Liver (tissue), 9 donors: ENCODE results near the gene NKD1. TPM values are rescaled to one million over a fixed set of nuclear protein-coding genes. Genes with fewer than 3 reads are reported as not detected.

Experiments used
- DNase-seq: peaks from one replicate; pipeline ENCODE4 v3.0.0-alpha.2; 2017; ENCODE audit warnings: low spot score
- H3K27ac ChIP-seq, 2 donors: one replicate each; pipeline ENCODE4 v1.7.0; 2013; ENCODE audit warnings: inconsistent platforms in 2 of 2, low read length in 2 of 2, control low read depth in 1 of 2, low read depth in 1 of 2, mild to moderate bottlenecking in 1 of 2
- H3K27me3 ChIP-seq, 4 donors: one replicate each; pipeline versions ENCODE4 v1.6.1 to v1.7.0; 2013; ENCODE audit warnings: low read length in 3 of 4, inconsistent platforms in 1 of 4, mild to moderate bottlenecking in 1 of 4, moderate library complexity in 1 of 4; ENCODE audit not compliant: control insufficient read depth in 4 of 4, insufficient read depth in 4 of 4
- H3K36me3 ChIP-seq, 4 donors: one replicate each; pipeline versions ENCODE4 v1.6.1 to v1.7.0; 2013; ENCODE audit warnings: low read length in 3 of 4, mild to moderate bottlenecking in 3 of 4, low read depth in 1 of 4, moderate library complexity in 1 of 4; ENCODE audit not compliant: control insufficient read depth in 4 of 4, insufficient read depth in 3 of 4
- H3K4me1 ChIP-seq, 4 donors: one replicate each; pipeline versions ENCODE4 v1.6.1 to v1.7.0; 2013; ENCODE audit warnings: low read length in 3 of 4, mild to moderate bottlenecking in 3 of 4, moderate library complexity in 1 of 4; ENCODE audit not compliant: control insufficient read depth in 4 of 4, insufficient read depth in 4 of 4
- H3K4me3 ChIP-seq, 3 donors: one replicate each; pipeline versions ENCODE4 v1.6.1 to v1.7.0; 2013; ENCODE audit warnings: low read length in 3 of 3, control low read depth in 1 of 3, low read depth in 1 of 3, mild to moderate bottlenecking in 1 of 3
- H3K9ac ChIP-seq, 2 donors: one replicate each; pipeline ENCODE4 v1.7.0; 2013; ENCODE audit warnings: low read length in 2 of 2, mild to moderate bottlenecking in 2 of 2, moderate library complexity in 2 of 2, control low read depth in 1 of 2, low read depth in 1 of 2
- H3K9me3 ChIP-seq, 4 donors: one replicate each; pipeline versions ENCODE4 v1.6.1 to v1.7.0; 2013; ENCODE audit warnings: low read length in 3 of 4; ENCODE audit not compliant: control insufficient read depth in 4 of 4
- EGR1 ChIP-seq, 2 donors: IDR thresholded peaks; 2 replicates each; pipeline ENCODE4 v1.6.1; 2016 to 2018; ENCODE audit warnings: antibody characterized with exemption in 2 of 2, low read depth in 2 of 2
- FOXA1 ChIP-seq: IDR thresholded peaks from 2 replicates; pipeline ENCODE4 v1.6.1; 2016; ENCODE audit warnings: antibody characterized with exemption
- FOXA2 ChIP-seq: IDR thresholded peaks from 2 replicates; pipeline ENCODE4 v1.6.1; 2016; ENCODE audit warnings: antibody characterized with exemption
- GABPA ChIP-seq, 2 donors: IDR thresholded peaks in 1 of 2; conservative IDR thresholded peaks in 1 of 2; 2 replicates each; pipeline ENCODE4 v1.6.1; 2016; ENCODE audit warnings: antibody characterized with exemption in 2 of 2, mild to moderate bottlenecking in 1 of 2, moderate library complexity in 1 of 2
- HNF4A ChIP-seq, 2 donors: conservative IDR thresholded peaks; 2 replicates each; pipeline ENCODE4 v1.6.1; 2016; ENCODE audit warnings: antibody characterized with exemption in 2 of 2, mild to moderate bottlenecking in 2 of 2
- HNF4G ChIP-seq: IDR thresholded peaks from 2 replicates; pipeline ENCODE4 v1.6.1; 2016; ENCODE audit warnings: antibody characterized with exemption
- JUND ChIP-seq, 2 donors: IDR thresholded peaks; 2 replicates each; pipeline ENCODE4 v1.6.1; 2016; ENCODE audit warnings: antibody characterized with exemption in 2 of 2
- NR2F2 ChIP-seq: IDR thresholded peaks from 2 replicates; pipeline ENCODE4 v1.6.1; 2016; ENCODE audit warnings: antibody characterized with exemption
- RAD21 ChIP-seq, 2 donors: IDR thresholded peaks; 2 replicates each; pipeline ENCODE4 v1.6.1; 2016; ENCODE audit warnings: antibody characterized with exemption in 2 of 2, mild to moderate bottlenecking in 2 of 2
- RXRA ChIP-seq, 2 donors: IDR thresholded peaks; 2 replicates each; pipeline ENCODE4 v1.6.1; 2017 to 2018; ENCODE audit warnings: antibody characterized with exemption in 2 of 2, mild to moderate bottlenecking in 1 of 2
- SP1 ChIP-seq: IDR thresholded peaks from 2 replicates; pipeline ENCODE4 v1.6.1; 2018; ENCODE audit warnings: antibody characterized with exemption, mild to moderate bottlenecking
- TAF1 ChIP-seq: conservative IDR thresholded peaks from 2 replicates; pipeline ENCODE4 v1.6.1; 2016; ENCODE audit warnings: antibody characterized with exemption, mild to moderate bottlenecking
- YY1 ChIP-seq: IDR thresholded peaks from 2 replicates; pipeline ENCODE4 v1.6.1; 2016; ENCODE audit warnings: antibody characterized with exemption, mild to moderate bottlenecking
- WGBS: extraction: QIAGEN DNeasy Blood & Tissue Kit; methylation state at CpG from one replicate; pipeline ENCODE4 v1.1.7; 2013; 5-methylcytosine and 5-hydroxymethylcytosine counted together
- polyA plus RNA-seq, 2 donors: library from polyadenylated mRNA; stranded (reverse) in 1 of 2; unstranded in 1 of 2; fragments of 200-250 nt in 1 of 2; fragments of >200 nt in 1 of 2; fragmentation: Nextera tagmentation in 1 of 2; extraction: Ambion mirVana in 1 of 2; gene quantifications; one replicate each; pipeline versions ENCODE4 v1.2.1 to v1.2.3, GENCODE V29; 2013 to 2015
- total RNA-seq, 2 donors: library from RNA; depleted of rRNA; stranded (reverse); fragments of >200 nt; gene quantifications; one replicate each; pipeline ENCODE4 v1.2.3, GENCODE V29; 2014
- TF ChIP-seq, protein P1 (sequence below): IDR thresholded peaks from 2 replicates; pipeline ENCODE4 v1.6.1; 2016; ENCODE audit warnings: antibody characterized with exemption
- TF ChIP-seq, protein P2 (sequence below): IDR thresholded peaks from 2 replicates; pipeline ENCODE4 v1.6.1; 2016; ENCODE audit warnings: antibody characterized with exemption
- TF ChIP-seq, protein P3 (sequence below): fragments of 150-350 bp; IDR thresholded peaks from 2 replicates; pipeline ENCODE4 v1.5.1; 2017; ENCODE audit warnings: improper control_type of control experiment, low read depth, low read length; ENCODE audit not compliant: missing input control
- TF ChIP-seq, protein P4 (sequence below): IDR thresholded peaks from 2 replicates; pipeline ENCODE4 v1.6.1; 2016; ENCODE audit warnings: antibody characterized with exemption, mild to moderate bottlenecking
- donor health status: healthy.
- donor health status: healthy.
- donor health status: healthy.
- donor health status: healthy.
- donor health status: healthy.

The NKD1 gene
- total and polyA plus RNA-seq, 4 donors = 0.28 to 3.5 (median 0.85) TPM

DNA sequence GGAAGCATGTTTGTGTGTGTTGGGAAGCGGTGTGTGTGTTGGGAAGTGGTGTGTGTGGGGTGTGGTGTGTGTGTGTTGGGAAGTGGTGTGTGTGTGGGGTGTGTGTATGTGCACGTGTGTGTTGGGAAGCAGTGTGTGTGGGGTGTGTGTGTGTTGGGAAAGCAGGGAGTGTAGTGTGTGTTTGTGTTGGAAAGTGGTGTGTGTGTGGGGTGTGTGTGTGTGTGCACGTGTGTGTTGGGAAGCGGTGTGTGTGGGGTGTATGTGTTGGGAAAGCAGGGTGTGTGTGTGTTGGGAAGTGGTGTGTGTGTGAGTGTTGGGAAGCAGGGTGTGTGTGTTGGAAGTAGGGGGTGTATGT is 144.4 kb downstream of the NKD1 start:
- H3K4me1 ChIP-seq = peaks cover 6 to 36% (median 20%) of the 10 kb centered on the region in 4 donors
- H3K4me3 ChIP-seq = no peak overlapping the region
- DNase-seq = no peak
- WGBS = 93% methylated on average over 4 of the region's 4 CpGs
- no peak overlapping the region for H3K9ac ChIP-seq
- H3K27me3 ChIP-seq = no peaks in the 10 kb centered on the region
- TF ChIP-seq, protein P1, sequence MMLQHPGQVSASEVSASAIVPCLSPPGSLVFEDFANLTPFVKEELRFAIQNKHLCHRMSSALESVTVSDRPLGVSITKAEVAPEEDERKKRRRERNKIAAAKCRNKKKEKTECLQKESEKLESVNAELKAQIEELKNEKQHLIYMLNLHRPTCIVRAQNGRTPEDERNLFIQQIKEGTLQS = no peak
- no peak for TF ChIP-seq JUND (IDR thresholded peaks at IDR 0.05)
- TF ChIP-seq YY1 = no peak
- TF ChIP-seq HNF4A (conservative IDR thresholded peaks at IDR 0.05) = no peak
- TF ChIP-seq, protein P2, sequence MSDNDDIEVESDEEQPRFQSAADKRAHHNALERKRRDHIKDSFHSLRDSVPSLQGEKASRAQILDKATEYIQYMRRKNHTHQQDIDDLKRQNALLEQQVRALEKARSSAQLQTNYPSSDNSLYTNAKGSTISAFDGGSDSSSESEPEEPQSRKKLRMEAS = no peak
- no peak for TF ChIP-seq SP1
- TF ChIP-seq, protein P3, sequence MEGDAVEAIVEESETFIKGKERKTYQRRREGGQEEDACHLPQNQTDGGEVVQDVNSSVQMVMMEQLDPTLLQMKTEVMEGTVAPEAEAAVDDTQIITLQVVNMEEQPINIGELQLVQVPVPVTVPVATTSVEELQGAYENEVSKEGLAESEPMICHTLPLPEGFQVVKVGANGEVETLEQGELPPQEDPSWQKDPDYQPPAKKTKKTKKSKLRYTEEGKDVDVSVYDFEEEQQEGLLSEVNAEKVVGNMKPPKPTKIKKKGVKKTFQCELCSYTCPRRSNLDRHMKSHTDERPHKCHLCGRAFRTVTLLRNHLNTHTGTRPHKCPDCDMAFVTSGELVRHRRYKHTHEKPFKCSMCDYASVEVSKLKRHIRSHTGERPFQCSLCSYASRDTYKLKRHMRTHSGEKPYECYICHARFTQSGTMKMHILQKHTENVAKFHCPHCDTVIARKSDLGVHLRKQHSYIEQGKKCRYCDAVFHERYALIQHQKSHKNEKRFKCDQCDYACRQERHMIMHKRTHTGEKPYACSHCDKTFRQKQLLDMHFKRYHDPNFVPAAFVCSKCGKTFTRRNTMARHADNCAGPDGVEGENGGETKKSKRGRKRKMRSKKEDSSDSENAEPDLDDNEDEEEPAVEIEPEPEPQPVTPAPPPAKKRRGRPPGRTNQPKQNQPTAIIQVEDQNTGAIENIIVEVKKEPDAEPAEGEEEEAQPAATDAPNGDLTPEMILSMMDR = no peak
- TF ChIP-seq TAF1 = no peak
- no peak for TF ChIP-seq FOXA1
- TF ChIP-seq RXRA (IDR thresholded peaks at IDR 0.05) = no peak
- no peak for TF ChIP-seq EGR1 (IDR thresholded peaks at IDR 0.05; ENCODE audit: low read depth in 2 of 2)
- TF ChIP-seq GABPA (IDR thresholded peaks at IDR 0.05 in 1 of 2, conservative IDR thresholded peaks at IDR 0.05 in 1 of 2) = no peak
- no peak for TF ChIP-seq RAD21 (IDR thresholded peaks at IDR 0.05)
- no peak for TF ChIP-seq FOXA2
- H3K9me3 ChIP-seq = no peaks in the 10 kb centered on the region
- H3K36me3 ChIP-seq = no peaks in the 10 kb centered on the region
- no peak overlapping the region for H3K27ac ChIP-seq

DNA sequence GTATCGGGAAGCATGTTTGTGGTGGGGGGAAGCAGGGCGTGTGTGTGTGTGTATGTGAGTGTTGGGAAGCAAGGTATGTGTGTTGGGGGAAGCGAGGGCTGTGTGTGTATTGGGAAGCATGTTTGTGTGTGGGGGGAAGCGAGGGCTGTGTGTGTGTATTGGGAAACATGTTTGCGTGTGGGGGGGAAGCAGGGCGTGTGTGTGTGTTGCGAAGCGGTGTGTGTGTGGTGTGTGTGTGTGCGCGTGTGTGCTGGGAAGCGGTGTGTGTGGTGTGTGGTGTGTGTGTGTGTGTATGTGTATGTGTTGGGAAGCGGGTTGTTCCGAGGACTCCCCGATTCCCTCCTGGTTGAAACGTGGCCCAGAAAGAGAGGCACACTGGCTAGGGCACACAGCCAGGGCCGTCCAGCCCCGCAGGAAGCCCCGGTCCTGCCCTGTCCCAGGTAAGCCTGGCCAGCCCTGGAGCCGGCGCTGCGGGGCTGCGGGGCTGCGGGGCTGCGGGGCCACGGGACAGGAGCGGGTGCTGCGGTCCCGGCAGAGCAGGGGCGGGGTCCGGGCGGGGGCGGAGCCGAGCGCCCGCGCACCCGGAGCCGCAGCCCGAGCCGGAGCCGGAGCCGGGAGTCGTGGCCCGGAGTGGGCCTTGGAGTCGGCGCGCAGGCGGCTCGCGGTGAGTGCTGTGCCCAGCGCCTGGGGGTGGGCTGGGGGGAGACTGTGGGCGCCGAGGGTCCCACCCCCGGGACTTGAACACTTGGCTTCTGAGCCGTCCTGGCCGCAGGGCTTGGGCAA is 145.0 kb downstream of the NKD1 start, which contains the start of gene NOD2:
TSS of gene NOD2 (plus strand) at position 608 of the 783 bp plus-strand sequence. CDS start 5,890 bp downstream, outside the sequence.
- DNase-seq = no peak
- WGBS = 20% methylated on average over 56 of the region's 56 CpGs
- peaks cover 6 to 41% (median 22%) of the 10 kb centered on the region in 4 donors for H3K4me1 ChIP-seq
- no peaks in the 10 kb centered on the region for H3K9me3 ChIP-seq
- H3K9ac ChIP-seq = peak within 1 kb of the TSS in 1 of 2 donors; percentile 67
- TF ChIP-seq HNF4G (no peak), YY1 (no peak), GABPA (IDR thresholded peaks at IDR 0.05 in 1 of 2, conservative IDR thresholded peaks at IDR 0.05 in 1 of 2) (no peak), TAF1 (no peak), RAD21 (IDR thresholded peaks at IDR 0.05) (no peak), EGR1 (IDR thresholded peaks at IDR 0.05; ENCODE audit: low read depth in 2 of 2) (no peak), FOXA1 (no peak)
- TF ChIP-seq, protein P1 = no peak
- peak within 1 kb of the TSS; percentile 13 to 50 (median 43) for H3K4me3 ChIP-seq
- H3K27me3 ChIP-seq = no peaks in the 10 kb centered on the region
- H3K27ac ChIP-seq = peak within 1 kb of the TSS in 1 of 2 donors; percentile 96
- H3K36me3 ChIP-seq = no peaks in the 10 kb centered on the region

DNA sequence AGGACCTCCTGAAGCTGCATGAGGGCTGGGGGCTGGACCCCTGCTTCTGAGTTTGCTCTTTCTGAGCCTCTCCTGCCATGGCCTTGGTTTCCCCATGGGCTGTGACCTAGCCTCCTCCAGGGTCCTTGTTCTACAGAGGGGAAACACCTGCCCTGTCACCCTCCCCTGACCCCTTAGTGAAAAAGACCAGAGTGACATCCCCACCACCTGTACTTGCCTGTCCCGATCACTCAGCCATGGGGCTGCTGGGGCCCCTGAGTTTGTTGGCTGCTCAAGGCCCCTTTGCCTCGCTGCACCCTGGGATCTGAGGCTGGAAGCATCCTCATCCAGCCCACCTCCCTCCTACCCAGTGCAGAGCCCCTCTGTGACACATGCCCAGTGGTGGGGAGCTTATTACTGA is 146.0 kb downstream of the NKD1 start:
- Histone ChIP-seq H3K27ac (peak overlapping the region in 1 of 2 donors; percentile 96), H3K27me3 (no peaks in the 10 kb centered on the region), H3K9me3 (no peaks in the 10 kb centered on the region), H3K4me3 (no peak overlapping the region), H3K9ac (no peak overlapping the region), H3K4me1 (peaks cover 6 to 45% (median 24%) of the 10 kb centered on the region in 4 donors), H3K36me3 (no peaks in the 10 kb centered on the region)
- DNase-seq = no peak
- 95% methylated on average over 2 of the region's 2 CpGs for WGBS
- TF ChIP-seq FOXA2 (no peak), NR2F2 (no peak), SP1 (no peak), HNF4A (conservative IDR thresholded peaks at IDR 0.05) (no peak), RXRA (IDR thresholded peaks at IDR 0.05) (no peak), JUND (IDR thresholded peaks at IDR 0.05) (no peak)
- TF ChIP-seq, protein P2 = no peak
- TF ChIP-seq, protein P3 = no peak
- TF ChIP-seq, protein P4, sequence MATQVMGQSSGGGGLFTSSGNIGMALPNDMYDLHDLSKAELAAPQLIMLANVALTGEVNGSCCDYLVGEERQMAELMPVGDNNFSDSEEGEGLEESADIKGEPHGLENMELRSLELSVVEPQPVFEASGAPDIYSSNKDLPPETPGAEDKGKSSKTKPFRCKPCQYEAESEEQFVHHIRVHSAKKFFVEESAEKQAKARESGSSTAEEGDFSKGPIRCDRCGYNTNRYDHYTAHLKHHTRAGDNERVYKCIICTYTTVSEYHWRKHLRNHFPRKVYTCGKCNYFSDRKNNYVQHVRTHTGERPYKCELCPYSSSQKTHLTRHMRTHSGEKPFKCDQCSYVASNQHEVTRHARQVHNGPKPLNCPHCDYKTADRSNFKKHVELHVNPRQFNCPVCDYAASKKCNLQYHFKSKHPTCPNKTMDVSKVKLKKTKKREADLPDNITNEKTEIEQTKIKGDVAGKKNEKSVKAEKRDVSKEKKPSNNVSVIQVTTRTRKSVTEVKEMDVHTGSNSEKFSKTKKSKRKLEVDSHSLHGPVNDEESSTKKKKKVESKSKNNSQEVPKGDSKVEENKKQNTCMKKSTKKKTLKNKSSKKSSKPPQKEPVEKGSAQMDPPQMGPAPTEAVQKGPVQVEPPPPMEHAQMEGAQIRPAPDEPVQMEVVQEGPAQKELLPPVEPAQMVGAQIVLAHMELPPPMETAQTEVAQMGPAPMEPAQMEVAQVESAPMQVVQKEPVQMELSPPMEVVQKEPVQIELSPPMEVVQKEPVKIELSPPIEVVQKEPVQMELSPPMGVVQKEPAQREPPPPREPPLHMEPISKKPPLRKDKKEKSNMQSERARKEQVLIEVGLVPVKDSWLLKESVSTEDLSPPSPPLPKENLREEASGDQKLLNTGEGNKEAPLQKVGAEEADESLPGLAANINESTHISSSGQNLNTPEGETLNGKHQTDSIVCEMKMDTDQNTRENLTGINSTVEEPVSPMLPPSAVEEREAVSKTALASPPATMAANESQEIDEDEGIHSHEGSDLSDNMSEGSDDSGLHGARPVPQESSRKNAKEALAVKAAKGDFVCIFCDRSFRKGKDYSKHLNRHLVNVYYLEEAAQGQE = no peak
